HepG2 (cell line): Measurements from ENCODE around the gene ACTN1. TPM values are rescaled to one million over a fixed set of nuclear protein-coding genes. Genes with fewer than 3 reads are reported as not detected.

ENCODE experiments used
- ATAC-seq: fragments of 200-7000 bp; cut with Tn5 transposase; 3 replicates; pipeline ENCODE4 v1.9.1; 2020; ENCODE audit warnings: mild to moderate bottlenecking, moderate library complexity
- BruUV-seq: library from RNA; stranded (reverse); fragments of 400-500 nt; replicated peaks from 2 replicates; lab custom pipeline; 2021; lab: Mats Ljungman, UMichigan
- CTCF ChIA-PET: fragments of 300-600 bp; formaldehyde crosslinking; extraction: SDS; loops from one replicate; lab custom pipeline; 2021; ENCODE audit warnings: low total read pairs, inconsistent platforms, low intra/inter-chr PET ratio; lab: Yijun Ruan, JAX
- POLR2A ChIA-PET: fragments of 350-600 bp; sonication (Branson Sonifier 250); formaldehyde crosslinking; loops from one replicate; lab custom pipeline; 2020; ENCODE audit warnings: antibody characterized with exemption, inconsistent platforms; lab: Yijun Ruan, JAX
- DNase-seq: peaks from one replicate; pipeline ENCODE4 v3.0.0-alpha.2; 2015; ENCODE audit warnings: low spot score
- FAIRE-seq: peaks from 3 replicates; lab custom pipeline; 2011; peaks lifted over from hg19 to GRCh38; lab: Jason Lieb, UNC
- H2AFZ ChIP-seq: one replicate; pipeline ENCODE4 v1.6.1; 2011; ENCODE audit warnings: low read length, inconsistent platforms
- H3K27ac ChIP-seq: fragments of 300-600 bp; 3 replicates; pipeline ENCODE4 v1.8.0; 2011; ENCODE audit warnings: mixed run types, mild to moderate bottlenecking, mixed read lengths, low read length, inconsistent platforms; ENCODE audit not compliant: insufficient read depth; ENCODE audit errors: extremely low read length
- H3K27me3 ChIP-seq, 2 experiments: fragments of 200-600 bp in 1 of 2; 2 replicates in 1 of 2; 3 replicates in 1 of 2; pipeline versions ENCODE4 v1.6.0 to v1.8.0; 2011; ENCODE audit warnings: low read length in 2 of 2, mild to moderate bottlenecking in 2 of 2, moderate library complexity in 2 of 2, inconsistent platforms in 1 of 2; ENCODE audit not compliant: insufficient read depth in 2 of 2, control insufficient read depth in 1 of 2
- H3K36me3 ChIP-seq, 2 experiments: fragments of 200-600 bp in 1 of 2; replicated peaks in 1 of 2; 2 replicates in 1 of 2; 3 replicates in 1 of 2; pipeline versions ENCODE4 v1.5.1 to v1.8.0; 2011; ENCODE audit warnings: low read length in 2 of 2, inconsistent platforms in 1 of 2; ENCODE audit not compliant: insufficient read depth in 2 of 2, control insufficient read depth in 1 of 2
- H3K4me1 ChIP-seq: 2 replicates; pipeline ENCODE4 v1.5.1; 2012; ENCODE audit warnings: low read length, inconsistent platforms; ENCODE audit not compliant: insufficient read depth
- H3K4me2 ChIP-seq: 2 replicates; pipeline ENCODE4 v1.6.0; 2011; ENCODE audit warnings: low read depth, low read length, inconsistent platforms
- H3K4me3 ChIP-seq, 3 experiments: fragments of 200-600 bp in 1 of 3; sonication (generic), shearing (Covaris generic) in 1 of 3; replicated peaks in 1 of 3; 2 replicates each; pipeline ENCODE4 v1.5.1; 2011 to 2016; ENCODE audit warnings: low read length in 3 of 3, inconsistent platforms in 2 of 3, low read depth in 2 of 3, mild to moderate bottlenecking in 2 of 3, control low read depth in 1 of 3, mixed read lengths in 1 of 3; ENCODE audit not compliant: insufficient read depth in 1 of 3
- H3K79me2 ChIP-seq: one replicate; pipeline ENCODE4 v1.6.1; 2011; ENCODE audit warnings: low read length, inconsistent platforms; ENCODE audit not compliant: insufficient read depth
- H3K9ac ChIP-seq: 2 replicates; pipeline ENCODE4 v1.6.0; 2011; ENCODE audit warnings: mild to moderate bottlenecking, low read depth, low read length, inconsistent platforms; ENCODE audit not compliant: insufficient read depth
- H3K9me3 ChIP-seq: 2 replicates; pipeline ENCODE4 v1.5.1; 2012; ENCODE audit warnings: mild to moderate bottlenecking, low read length
- H4K20me1 ChIP-seq: 2 replicates; pipeline ENCODE4 v1.6.0; 2011; ENCODE audit warnings: inconsistent platforms, mild to moderate bottlenecking, low read length, moderate library complexity; ENCODE audit not compliant: insufficient read depth
- ADNP ChIP-seq: sonication (generic); formaldehyde crosslinking; IDR thresholded peaks from 2 replicates; pipeline ENCODE4 v1.4.0; 2020; ENCODE audit warnings: missing genetic modification reagents
- CCDC6 ChIP-seq: sonication (generic); formaldehyde crosslinking; IDR thresholded peaks from 2 replicates; pipeline ENCODE4 v1.8.1; 2022; ENCODE audit warnings: mild to moderate bottlenecking, missing genetic modification reagents, moderate library complexity
- CSRNP1 ChIP-seq: sonication (generic); formaldehyde crosslinking; IDR thresholded peaks from 2 replicates; pipeline ENCODE4 v1.8.1; 2023; ENCODE audit warnings: mild to moderate bottlenecking, missing genetic modification reagents
- HCFC1 ChIP-seq: fragments of 150-350 bp; IDR thresholded peaks from 2 replicates; pipeline ENCODE4 v1.6.1; 2014; ENCODE audit warnings: low read depth, low read length
- ISX ChIP-seq: sonication (generic); formaldehyde crosslinking; conservative IDR thresholded peaks from 2 replicates; pipeline ENCODE4 v1.5.0; 2020; ENCODE audit warnings: missing genetic modification reagents
- RERE ChIP-seq: IDR thresholded peaks from 2 replicates; pipeline ENCODE4 v1.6.1; 2016; ENCODE audit warnings: low read depth, missing genetic modification reagents, missing compliant biosample characterization
- RFX5 ChIP-seq: IDR thresholded peaks from 2 replicates; pipeline ENCODE4 v1.6.1; 2011; ENCODE audit warnings: low read depth, low read length, improper control_type of control experiment
- SIN3B ChIP-seq: fragments of 150-350 bp; IDR thresholded peaks from 2 replicates; pipeline ENCODE4 v1.6.1; 2014; ENCODE audit warnings: low read length
- TARDBP ChIP-seq: sonication (generic); formaldehyde crosslinking; IDR thresholded peaks from 2 replicates; pipeline ENCODE4 v1.8.0; 2022; ENCODE audit warnings: mild to moderate bottlenecking, missing genetic modification reagents
- TRIM24 ChIP-seq: sonication (generic); formaldehyde crosslinking; IDR thresholded peaks from 2 replicates; pipeline ENCODE4 v1.8.0; 2022; ENCODE audit warnings: mild to moderate bottlenecking, missing genetic modification reagents
- ZNF383 ChIP-seq: sonication (generic); formaldehyde crosslinking; IDR thresholded peaks from 2 replicates; pipeline ENCODE4 v1.4.0; 2020; ENCODE audit warnings: missing genetic modification reagents, mild to moderate bottlenecking, borderline replicate concordance
- WGBS: methylation state at CpG from one replicate; pipeline ENCODE4 v1.1.6; 2017; ENCODE audit warnings: low lambda C conversion rate; 5-methylcytosine and 5-hydroxymethylcytosine counted together
- in situ Hi-C: cut with HindIII; loops from 2 replicates; pipeline ENCODE4 v1.10.0; 2017; ENCODE audit warnings: low pct_unique_long_range_greater_than_20kb; ENCODE audit not compliant: extremely low pct_ligation_motif_present
- intact Hi-C: fragments of 100-400 bp; cut with micrococcal nuclease; formaldehyde crosslinking; loops from one replicate; pipeline ENCODE4 v1.10.0; 2022; ENCODE audit not compliant: unreplicated experiment
- polyA plus RNA-seq, 8 experiments: library from polyadenylated mRNA; depleted of rRNA in 3 of 8; stranded (reverse) in 7 of 8; unstranded in 1 of 8; fragments of >200 nt; fragmentation: Illumina TruSeq in 4 of 8; extraction: Trizol in 4 of 8; gene quantifications; 2 replicates each; pipeline versions ENCODE4 v1.2.1 to v1.2.3, GENCODE V29; 2011 to 2016; ENCODE audit warnings: low read depth in 4 of 8, missing spikeins in 1 of 8, mixed read lengths in 1 of 8; ENCODE audit not compliant: insufficient read depth in 1 of 8
- total RNA-seq, 5 experiments: library from RNA; depleted of rRNA; stranded (reverse); fragments of >200 nt; fragmentation: Illumina TruSeq; extraction: Trizol; gene quantifications; 2 replicates each; pipeline ENCODE4 v1.2.3, GENCODE V29; 2016; ENCODE audit warnings: low read depth in 1 of 5
- TF ChIP-seq, protein P1 (sequence below): sonication (generic); IDR thresholded peaks from 2 replicates; pipeline ENCODE4 v1.6.1; 2016; ENCODE audit warnings: low read depth, borderline replicate concordance
- TF ChIP-seq, protein P2 (sequence below): sonication (generic); formaldehyde crosslinking; IDR thresholded peaks from 2 replicates; pipeline ENCODE4 v1.5.1; 2020; ENCODE audit warnings: missing genetic modification reagents, mild to moderate bottlenecking, borderline replicate concordance
- TF ChIP-seq, protein P3 (sequence below): conservative IDR thresholded peaks from 2 replicates; pipeline ENCODE4 v1.6.1; 2018; ENCODE audit warnings: missing genetic modification reagents

Gene ACTN1
- total and polyA plus RNA-seq, 2 of the 13 experiments (the other 11 are each of a cell fraction or from before 2014, with no cell fraction given): 58.6 to 162 TPM

GRCh38 chr14:68897559-68898155 is 81.4 kb downstream of the ACTN1 start:
- CTCF ChIA-PET: no interaction called here
- no peak overlapping the region for H3K4me3 ChIP-seq
- no peaks in the 10 kb centered on the region for H3K4me1 ChIP-seq
- DNase-seq: no peak
- in situ Hi-C loops: no loop called here
- peaks cover 59 to 94% of the 10 kb centered on the region in 2 experiments for H3K36me3 ChIP-seq
- ATAC-seq: no peak
- FAIRE-seq: no peak
- no peak overlapping the region for H3K4me2 ChIP-seq
- intact Hi-C loops: no loop called here
- no peaks in the 10 kb centered on the region for H3K9me3 ChIP-seq
- no peaks in the 10 kb centered on the region; the same call in 1 of the 2 replicates for H4K20me1 ChIP-seq
- H3K27ac ChIP-seq: no peak overlapping the region
- no peaks in the 10 kb centered on the region for H3K27me3 ChIP-seq
- 98% methylated on average over 9 of the region's 9 CpGs for WGBS
- H3K79me2 ChIP-seq: no peaks in the 10 kb centered on the region
- BruUV-seq: no TSS peak
- no peak overlapping the region for H2AFZ ChIP-seq
- H3K9ac ChIP-seq: no peak overlapping the region
- POLR2A ChIA-PET: no interaction called here
- TF ChIP-seq TRIM24 (CRISPR knock-in tag): no peak
- no peak for TF ChIP-seq RERE (CRISPR knock-in tag)
- TF ChIP-seq CSRNP1 (CRISPR knock-in tag): no peak
- no peak for TF ChIP-seq CCDC6 (CRISPR knock-in tag)
- TF ChIP-seq TARDBP (CRISPR knock-in tag): no peak
- TF ChIP-seq, protein P1, sequence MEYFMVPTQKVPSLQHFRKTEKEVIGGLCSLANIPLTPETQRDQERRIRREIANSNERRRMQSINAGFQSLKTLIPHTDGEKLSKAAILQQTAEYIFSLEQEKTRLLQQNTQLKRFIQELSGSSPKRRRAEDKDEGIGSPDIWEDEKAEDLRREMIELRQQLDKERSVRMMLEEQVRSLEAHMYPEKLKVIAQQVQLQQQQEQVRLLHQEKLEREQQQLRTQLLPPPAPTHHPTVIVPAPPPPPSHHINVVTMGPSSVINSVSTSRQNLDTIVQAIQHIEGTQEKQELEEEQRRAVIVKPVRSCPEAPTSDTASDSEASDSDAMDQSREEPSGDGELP: no peak
- TF ChIP-seq, protein P2, sequence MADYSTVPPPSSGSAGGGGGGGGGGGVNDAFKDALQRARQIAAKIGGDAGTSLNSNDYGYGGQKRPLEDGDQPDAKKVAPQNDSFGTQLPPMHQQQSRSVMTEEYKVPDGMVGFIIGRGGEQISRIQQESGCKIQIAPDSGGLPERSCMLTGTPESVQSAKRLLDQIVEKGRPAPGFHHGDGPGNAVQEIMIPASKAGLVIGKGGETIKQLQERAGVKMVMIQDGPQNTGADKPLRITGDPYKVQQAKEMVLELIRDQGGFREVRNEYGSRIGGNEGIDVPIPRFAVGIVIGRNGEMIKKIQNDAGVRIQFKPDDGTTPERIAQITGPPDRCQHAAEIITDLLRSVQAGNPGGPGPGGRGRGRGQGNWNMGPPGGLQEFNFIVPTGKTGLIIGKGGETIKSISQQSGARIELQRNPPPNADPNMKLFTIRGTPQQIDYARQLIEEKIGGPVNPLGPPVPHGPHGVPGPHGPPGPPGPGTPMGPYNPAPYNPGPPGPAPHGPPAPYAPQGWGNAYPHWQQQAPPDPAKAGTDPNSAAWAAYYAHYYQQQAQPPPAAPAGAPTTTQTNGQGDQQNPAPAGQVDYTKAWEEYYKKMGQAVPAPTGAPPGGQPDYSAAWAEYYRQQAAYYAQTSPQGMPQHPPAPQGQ (CRISPR knock-in tag): no peak
- no peak for TF ChIP-seq RFX5
- no peak for TF ChIP-seq SIN3B
- no peak for TF ChIP-seq ADNP (CRISPR knock-in tag)
- TF ChIP-seq, protein P3, sequence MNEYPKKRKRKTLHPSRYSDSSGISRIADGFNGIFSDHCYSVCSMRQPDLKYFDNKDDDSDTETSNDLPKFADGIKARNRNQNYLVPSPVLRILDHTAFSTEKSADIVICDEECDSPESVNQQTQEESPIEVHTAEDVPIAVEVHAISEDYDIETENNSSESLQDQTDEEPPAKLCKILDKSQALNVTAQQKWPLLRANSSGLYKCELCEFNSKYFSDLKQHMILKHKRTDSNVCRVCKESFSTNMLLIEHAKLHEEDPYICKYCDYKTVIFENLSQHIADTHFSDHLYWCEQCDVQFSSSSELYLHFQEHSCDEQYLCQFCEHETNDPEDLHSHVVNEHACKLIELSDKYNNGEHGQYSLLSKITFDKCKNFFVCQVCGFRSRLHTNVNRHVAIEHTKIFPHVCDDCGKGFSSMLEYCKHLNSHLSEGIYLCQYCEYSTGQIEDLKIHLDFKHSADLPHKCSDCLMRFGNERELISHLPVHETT (CRISPR knock-in tag): no peak
- no peak for TF ChIP-seq ISX (CRISPR knock-in tag)
- no peak for TF ChIP-seq HCFC1
- TF ChIP-seq ZNF383 (CRISPR knock-in tag): no peak
